ENCODE data around the gene ANAPC10. TPM values are rescaled to one million over a fixed set of nuclear protein-coding genes. Genes with fewer than 3 reads are reported as not detected.
A peak's percentile ranks its signal among the peaks of the same experiment; 100 is the strongest.
"Not testable (repeated sequence)": the region's sequence is repeated elsewhere in the genome, so short reads cannot be mapped to it uniquely, and the experiment has no call there.

The ANAPC10 gene
- polyA plus RNA-seq, 2 of the 4 experiments (the other 2 are of a cell fraction): 16.4 to 33.8 TPM

GRCh38 chr4:145012841-145013240 lies 85.2 kb downstream of the ANAPC10 start:
- no peak overlapping the region for H3K4me3 ChIP-seq
- no peaks in the 10 kb centered on the region for H3K9me3 ChIP-seq
- no peak for FAIRE-seq
- ATAC-seq: no peak
- no peak overlapping the region for H3K4me2 ChIP-seq
- 0 out of 3 replicates have a peak, but pooled peaks cover 3% of the 10 kb centered on the region for H3K4me1 ChIP-seq
- peak overlapping the region; percentile 30 to 45; a peak in 4 of 6 replicates for H3K27ac ChIP-seq
- ChIA-PET POLR2A (no interaction called here), CTCF (no interaction called here)
- no peak for TF ChIP-seq CBX8 (IDR thresholded peaks at IDR 0.05)
- TF ChIP-seq ZSCAN20 (CRISPR knock-in tag; IDR thresholded peaks at IDR 0.05): no peak
- TF ChIP-seq ZNF302 (CRISPR knock-in tag; IDR thresholded peaks at IDR 0.05): no peak
- no peak for TF ChIP-seq ATOH8 (CRISPR knock-in tag; IDR thresholded peaks at IDR 0.05; ENCODE audit: low read depth)
- TF ChIP-seq ELK1 (IDR thresholded peaks at IDR 0.05; ENCODE audit: low read depth, low read length): no peak
- TF ChIP-seq HDAC2 (IDR thresholded peaks at IDR 0.05): no peak
- TF ChIP-seq HEYL (CRISPR knock-in tag; IDR thresholded peaks at IDR 0.05): no peak
- TF ChIP-seq POLR2AphosphoS2 (conservative IDR thresholded peaks at IDR 0.05; ENCODE audit: low read length): no peak
- no peak for TF ChIP-seq HMGXB4 (CRISPR knock-in tag; IDR thresholded peaks at IDR 0.05; ENCODE audit: borderline replicate concordance)
- no peak for TF ChIP-seq RFX5 (IDR thresholded peaks at IDR 0.05)
- TF ChIP-seq CHD2 (IDR thresholded peaks at IDR 0.05; ENCODE audit: low read length, partially characterized antibody): no peak
- TF ChIP-seq E2F6 (IDR thresholded peaks at IDR 0.05; ENCODE audit: borderline replicate concordance, low read depth): no peak
- TF ChIP-seq SMC3 (IDR thresholded peaks at IDR 0.05): no peak
- TF ChIP-seq TFCP2L1 (CRISPR knock-in tag; IDR thresholded peaks at IDR 0.05): no peak
- DNase-seq (ENCODE audit: low read depth in 1 of 2, low spot score in 1 of 2): peak in 1 of 2 experiments; percentile 27

GRCh38 chr4:145011636-145012035 lies 86.4 kb downstream of the ANAPC10 start:
- TF ChIP-seq MAZ (IDR thresholded peaks at IDR 0.05; ENCODE audit: borderline replicate concordance, low read depth, low read length) (no peak), HOXB5 (CRISPR knock-in tag; IDR thresholded peaks at IDR 0.05) (no peak), BHLHE40 (IDR thresholded peaks at IDR 0.05; ENCODE audit: low read depth, low read length) (no peak), NPAS2 (CRISPR knock-in tag; IDR thresholded peaks at IDR 0.05; ENCODE audit: borderline replicate concordance) (no peak), GATA3 (IDR thresholded peaks at IDR 0.05; ENCODE audit: borderline replicate concordance) (no peak), CHD2 (IDR thresholded peaks at IDR 0.05; ENCODE audit: low read length, partially characterized antibody) (no peak), MYC (IDR thresholded peaks at IDR 0.05; ENCODE audit: borderline replicate concordance, low read length) (no peak), FOSB (CRISPR knock-in tag; IDR thresholded peaks at IDR 0.05) (no peak), ELK1 (IDR thresholded peaks at IDR 0.05; ENCODE audit: low read depth, low read length) (no peak), BCL3 (IDR thresholded peaks at IDR 0.05) (no peak), RCOR1 (IDR thresholded peaks at IDR 0.05; ENCODE audit: low read depth, low read length) (no peak), USF2 (IDR thresholded peaks at IDR 0.05) (no peak), EHF (CRISPR knock-in tag; IDR thresholded peaks at IDR 0.05) (no peak), FOSL2 (IDR thresholded peaks at IDR 0.05) (no peak), FOSL2 (CRISPR knock-in tag; IDR thresholded peaks at IDR 0.05) (no peak), POLR2A (IDR thresholded peaks at IDR 0.05; ENCODE audit: low read length) (no peak), CBX8 (IDR thresholded peaks at IDR 0.05) (no peak), POLR2AphosphoS2 (conservative IDR thresholded peaks at IDR 0.05; ENCODE audit: low read length) (no peak), KDM5A (IDR thresholded peaks at IDR 0.05) (no peak)
- Histone ChIP-seq H3K9me3 (no peaks in the 10 kb centered on the region), H3K4me1 (0 out of 3 replicates have a peak, but pooled peaks cover 3% of the 10 kb centered on the region), H3K4me2 (no peak overlapping the region), H3K27ac (no peak overlapping the region), H3K4me3 (no peak overlapping the region)
- FAIRE-seq (no peak), ATAC-seq (no peak), DNase-seq (ENCODE audit: low read depth in 1 of 2, low spot score in 1 of 2) (no peak)
- CTCF ChIA-PET: no interaction called here
- POLR2A ChIA-PET: no interaction called here

GRCh38 chr4:145010315-145010714 lies 87.7 kb downstream of the ANAPC10 start:
- H3K4me1 ChIP-seq; CTCF ChIA-PET; ATAC-seq; POLR2A ChIA-PET; H3K27ac ChIP-seq; DNase-seq (ENCODE audit: low read depth in 1 of 2, low spot score in 1 of 2); FAIRE-seq; H3K9me3 ChIP-seq; H3K4me3 ChIP-seq; H3K4me2 ChIP-seq: not testable (repeated sequence)
- 99% methylated on average over 6 of the region's 6 CpGs for WGBS (ENCODE audit: missing lambda C conversion rate)
